Loucy (cell line): ENCODE data around the gene SLC1A6.

Source experiments
- CTCF ChIP-seq: fragments of 200-600 bp; sonication (generic); conservative IDR thresholded peaks from 2 replicates; pipeline ENCODE4 v1.5.1; 2014; ENCODE audit warnings: mild to moderate bottlenecking, antibody characterized with exemption, low read length
- EZH2phosphoT487 ChIP-seq: fragments of 200-600 bp; IDR thresholded peaks from 2 replicates; pipeline ENCODE4 v1.6.1; 2018; ENCODE audit warnings: antibody characterized with exemption, mild to moderate bottlenecking, moderate library complexity, borderline replicate concordance

DNA sequence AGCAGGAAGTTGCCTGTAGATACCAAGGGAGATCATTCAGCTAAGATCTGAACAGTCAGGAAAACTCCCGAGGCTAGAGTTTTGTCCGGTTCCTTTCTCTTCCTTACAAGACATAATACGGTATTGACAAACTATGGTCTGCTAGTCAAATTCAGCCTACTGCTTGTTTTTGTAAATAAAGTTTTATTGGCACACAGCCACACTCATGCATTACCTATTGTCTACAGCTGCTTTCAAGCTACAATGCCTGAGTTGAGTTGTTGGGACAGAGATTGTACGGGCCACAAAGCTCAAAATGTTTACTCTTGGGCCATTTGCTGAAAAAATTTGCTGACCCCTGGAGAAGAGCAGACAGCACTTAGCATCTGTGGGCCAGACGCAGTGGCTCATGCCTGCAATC is 2.5 kb downstream of the SLC1A6 start:
- no peak for TF ChIP-seq CTCF
- TF ChIP-seq EZH2phosphoT487 = no peak
